GM21526 (cell line): ENCODE data around the gene ITGB4.

Experiments used
- ATAC-seq: cut with Tn5 transposase; IDR thresholded peaks from one replicate; pipeline ENCODE4 v1.9.1; 2021; ENCODE audit warnings: moderate library complexity; ENCODE audit not compliant: unreplicated experiment, low FRiP score

Gene ITGB4

DNA sequence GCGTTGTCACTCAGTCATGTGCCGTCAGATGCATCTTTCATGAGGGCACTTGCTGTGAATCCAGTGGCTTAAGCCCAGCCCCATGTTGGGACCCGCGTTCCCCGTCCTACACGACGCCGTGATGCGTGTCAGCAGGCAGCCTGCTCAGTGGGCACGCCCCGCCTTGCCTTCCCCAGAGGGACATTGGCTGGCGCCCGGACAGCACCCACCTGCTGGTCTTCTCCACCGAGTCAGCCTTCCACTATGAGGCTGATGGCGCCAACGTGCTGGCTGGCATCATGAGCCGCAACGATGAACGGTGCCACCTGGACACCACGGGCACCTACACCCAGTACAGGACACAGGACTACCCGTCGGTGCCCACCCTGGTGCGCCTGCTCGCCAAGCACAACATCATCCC is 8.8 kb downstream of the ITGB4 start:
- ATAC-seq: no peak

DNA sequence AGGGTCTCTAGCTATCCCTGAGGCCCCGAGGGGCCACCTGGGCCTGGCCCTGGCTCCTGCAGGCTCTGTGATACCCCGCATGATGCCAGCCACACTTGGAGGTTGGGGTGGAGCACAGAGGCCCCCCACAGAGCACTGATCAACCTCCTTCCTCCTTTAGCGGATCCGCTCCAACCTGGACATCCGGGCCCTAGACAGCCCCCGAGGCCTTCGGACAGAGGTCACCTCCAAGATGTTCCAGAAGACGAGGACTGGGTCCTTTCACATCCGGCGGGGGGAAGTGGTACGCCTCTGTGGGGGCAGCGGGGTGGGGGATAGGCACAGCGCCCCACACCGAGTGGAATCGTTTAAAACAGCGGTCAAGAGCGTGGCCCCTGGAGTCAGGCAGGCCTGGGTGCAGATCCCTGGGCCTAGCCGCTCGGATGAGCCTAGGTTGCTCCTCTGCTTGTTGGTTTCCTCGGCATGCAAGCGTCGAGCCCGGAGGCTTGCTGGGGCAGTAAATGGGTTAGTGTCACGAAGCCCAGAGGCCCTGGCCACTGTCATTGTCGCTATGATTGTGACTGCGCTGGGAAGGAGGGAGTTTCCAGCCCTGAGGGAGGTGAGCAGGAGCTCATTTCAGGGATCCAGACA is 9.9 kb downstream of the ITGB4 start:
- no peak for ATAC-seq

DNA sequence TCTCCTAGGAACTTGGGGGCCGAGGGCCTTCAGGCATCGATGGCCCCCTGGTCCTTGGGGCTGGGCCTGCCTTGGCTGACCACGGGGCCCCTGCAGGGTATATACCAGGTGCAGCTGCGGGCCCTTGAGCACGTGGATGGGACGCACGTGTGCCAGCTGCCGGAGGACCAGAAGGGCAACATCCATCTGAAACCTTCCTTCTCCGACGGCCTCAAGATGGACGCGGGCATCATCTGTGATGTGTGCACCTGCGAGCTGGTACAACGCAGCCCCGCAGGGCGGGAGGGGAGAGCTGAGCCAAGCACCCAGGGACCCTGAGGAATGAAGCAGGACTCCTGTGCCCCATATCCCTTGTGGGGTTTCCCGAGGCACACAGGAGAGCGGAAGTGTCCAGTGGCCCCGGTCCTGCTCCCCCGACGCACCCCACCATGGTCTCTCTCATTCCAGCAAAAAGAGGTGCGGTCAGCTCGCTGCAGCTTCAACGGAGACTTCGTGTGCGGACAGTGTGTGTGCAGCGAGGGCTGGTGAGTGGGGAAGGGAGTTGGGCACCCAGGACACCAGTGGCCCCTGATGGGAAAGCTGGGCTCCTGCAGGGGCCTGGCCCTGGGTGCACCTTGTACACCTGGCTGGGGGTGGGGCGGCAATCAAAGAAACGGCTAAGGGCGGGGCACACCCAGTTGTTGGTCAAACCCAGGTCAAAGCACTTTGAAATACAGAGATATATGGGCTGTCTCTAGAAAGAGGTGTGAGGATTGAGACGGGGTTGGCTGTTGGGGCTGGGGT is 10.6 kb downstream of the ITGB4 start:
- no peak for ATAC-seq

DNA sequence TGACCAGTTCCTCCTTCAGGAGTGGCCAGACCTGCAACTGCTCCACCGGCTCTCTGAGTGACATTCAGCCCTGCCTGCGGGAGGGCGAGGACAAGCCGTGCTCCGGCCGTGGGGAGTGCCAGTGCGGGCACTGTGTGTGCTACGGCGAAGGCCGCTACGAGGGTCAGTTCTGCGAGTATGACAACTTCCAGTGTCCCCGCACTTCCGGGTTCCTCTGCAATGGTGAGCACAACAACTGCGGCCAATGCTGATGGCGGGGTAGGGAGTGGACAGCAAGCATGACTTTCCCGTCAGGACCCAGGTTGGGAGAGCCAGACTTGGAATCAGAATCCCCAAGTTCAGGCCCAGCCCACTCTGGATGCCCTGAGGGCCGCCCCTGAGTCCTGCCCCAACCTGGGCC is 12.2 kb downstream of the ITGB4 start:
- ATAC-seq: no peak

DNA sequence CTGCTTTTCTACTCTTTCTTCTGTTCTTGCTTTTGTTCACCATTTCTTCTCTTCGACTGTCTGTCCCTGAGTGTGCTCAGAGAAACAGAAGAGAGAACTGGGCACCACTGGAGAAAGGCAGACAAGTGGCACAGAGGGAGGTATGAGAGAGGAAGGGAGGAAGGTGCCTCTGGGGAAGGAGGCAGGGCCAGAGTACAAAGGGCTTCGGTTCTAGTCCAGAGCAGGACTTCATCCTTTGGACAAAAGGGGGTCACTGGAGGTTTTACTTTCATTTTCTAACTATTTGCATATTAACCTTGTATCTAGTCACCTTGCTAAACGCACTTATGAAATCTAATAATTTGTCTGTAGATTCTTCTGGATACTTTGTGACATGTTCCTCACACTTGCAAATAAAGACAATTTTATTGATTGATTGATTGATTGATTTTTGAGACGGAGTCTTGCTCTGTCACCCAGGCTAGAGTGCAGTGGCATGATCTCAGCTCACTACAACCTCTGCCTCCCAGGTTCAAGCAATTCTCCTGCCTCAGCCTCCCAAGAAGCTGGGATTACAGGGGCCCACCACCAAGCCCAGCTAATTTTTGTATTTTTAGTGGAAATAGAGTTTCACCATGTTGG is 13.5 kb downstream of the ITGB4 start:
- ATAC-seq: no peak

DNA sequence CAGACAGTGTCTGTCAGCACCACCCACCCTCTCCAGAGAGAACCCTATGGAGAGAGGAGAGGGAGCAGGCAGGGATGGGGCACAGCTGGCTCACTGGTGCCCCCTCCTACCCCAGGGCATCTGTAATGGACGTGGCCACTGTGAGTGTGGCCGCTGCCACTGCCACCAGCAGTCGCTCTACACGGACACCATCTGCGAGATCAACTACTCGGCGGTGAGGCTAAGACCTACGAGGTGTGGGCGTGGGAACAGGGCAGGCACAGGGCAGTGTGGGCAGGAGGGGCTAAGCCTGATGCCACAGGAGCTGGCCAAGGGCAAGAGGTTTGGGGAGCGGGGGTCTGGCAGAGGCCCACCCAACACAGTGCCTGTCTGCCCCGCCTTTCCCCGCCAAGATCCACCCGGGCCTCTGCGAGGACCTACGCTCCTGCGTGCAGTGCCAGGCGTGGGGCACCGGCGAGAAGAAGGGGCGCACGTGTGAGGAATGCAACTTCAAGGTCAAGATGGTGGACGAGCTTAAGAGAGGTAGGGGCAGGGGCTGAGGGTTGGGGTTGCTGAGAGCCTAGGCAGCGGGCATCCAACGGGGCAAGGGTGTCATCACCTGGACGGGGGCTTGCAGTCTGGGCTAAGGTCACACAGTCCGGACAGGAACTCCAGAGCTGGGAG is 15.0 kb downstream of the ITGB4 start:
- no peak for ATAC-seq

DNA sequence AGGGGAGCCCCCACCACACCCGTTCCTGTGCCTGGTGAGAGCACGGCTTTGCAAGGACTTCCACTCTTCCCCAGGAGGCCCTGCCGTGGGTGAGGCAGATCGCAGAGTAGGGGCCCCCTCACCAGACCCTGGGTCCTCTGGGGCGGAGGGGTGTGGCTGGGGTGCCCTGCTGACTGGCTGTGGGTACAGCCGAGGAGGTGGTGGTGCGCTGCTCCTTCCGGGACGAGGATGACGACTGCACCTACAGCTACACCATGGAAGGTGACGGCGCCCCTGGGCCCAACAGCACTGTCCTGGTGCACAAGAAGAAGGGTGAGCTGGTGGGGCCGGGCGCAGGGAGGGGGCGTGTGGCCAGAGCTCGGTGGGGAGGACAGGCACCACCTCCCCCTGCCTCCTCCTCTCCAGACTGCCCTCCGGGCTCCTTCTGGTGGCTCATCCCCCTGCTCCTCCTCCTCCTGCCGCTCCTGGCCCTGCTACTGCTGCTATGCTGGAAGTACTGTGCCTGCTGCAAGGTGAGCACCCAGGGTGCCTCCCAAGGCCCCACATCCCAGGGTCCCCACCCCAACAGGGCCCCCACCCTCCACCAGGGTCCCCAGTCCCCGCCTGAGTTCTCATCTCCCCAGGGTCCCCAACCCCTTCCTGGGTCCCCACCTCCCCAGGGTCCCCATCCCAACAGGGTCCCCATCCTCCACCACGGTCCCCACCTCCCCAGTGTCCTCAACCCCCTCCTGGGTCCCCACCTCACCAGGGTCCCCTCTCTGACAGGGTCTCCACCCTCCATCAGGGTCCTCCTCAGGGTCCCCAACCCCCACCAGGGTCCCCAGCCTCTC is 16.1 kb downstream of the ITGB4 start:
- ATAC-seq: no peak

DNA sequence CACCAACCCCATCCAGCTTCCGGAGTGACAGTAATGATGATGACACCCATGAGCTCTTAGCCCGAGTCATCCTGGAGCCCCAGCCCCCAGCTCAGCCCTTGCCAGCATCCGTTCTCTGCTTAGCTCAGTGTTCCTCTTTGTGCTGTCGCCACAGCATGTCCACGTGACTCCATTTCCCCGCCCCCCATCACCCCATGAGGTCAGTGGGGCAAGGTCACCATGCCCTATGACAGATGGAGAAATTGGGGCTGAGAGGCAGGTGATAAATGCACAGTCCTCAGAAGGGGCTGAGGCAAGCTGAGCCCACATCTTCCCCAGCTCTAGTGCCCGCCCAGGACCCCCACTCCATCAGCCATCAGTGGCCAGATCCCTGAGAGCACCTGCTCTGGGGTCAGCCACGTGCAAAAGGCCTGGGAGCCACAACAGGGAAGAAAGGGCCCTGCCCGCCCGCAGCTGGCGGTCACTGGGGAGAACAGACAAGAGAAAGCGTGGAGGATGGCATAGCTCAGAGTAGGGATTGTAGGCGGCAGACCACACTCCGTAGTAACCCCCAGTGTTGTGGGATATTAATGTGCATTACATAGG is 17.1 kb downstream of the ITGB4 start:
- ATAC-seq: no peak

DNA sequence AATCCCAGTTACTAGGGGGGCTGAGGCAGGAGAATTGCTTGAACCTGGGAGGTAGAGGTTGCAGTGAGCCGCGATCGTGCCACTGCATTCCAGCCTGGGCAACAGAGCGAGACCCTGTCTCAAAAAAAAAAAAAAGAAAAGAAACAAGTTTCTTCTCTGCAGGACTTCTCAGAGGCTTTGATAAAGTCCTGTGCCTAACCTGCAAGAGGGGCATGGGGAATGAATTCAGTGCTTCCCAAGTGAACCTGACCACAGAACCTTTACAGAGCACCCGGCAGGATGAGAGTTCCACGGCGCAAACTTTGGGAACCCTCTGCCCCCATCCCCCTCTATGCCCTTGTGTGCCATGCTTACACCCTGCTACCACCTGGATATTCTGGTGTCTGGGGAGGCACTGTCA is 17.9 kb downstream of the ITGB4 start:
- no peak for ATAC-seq

DNA sequence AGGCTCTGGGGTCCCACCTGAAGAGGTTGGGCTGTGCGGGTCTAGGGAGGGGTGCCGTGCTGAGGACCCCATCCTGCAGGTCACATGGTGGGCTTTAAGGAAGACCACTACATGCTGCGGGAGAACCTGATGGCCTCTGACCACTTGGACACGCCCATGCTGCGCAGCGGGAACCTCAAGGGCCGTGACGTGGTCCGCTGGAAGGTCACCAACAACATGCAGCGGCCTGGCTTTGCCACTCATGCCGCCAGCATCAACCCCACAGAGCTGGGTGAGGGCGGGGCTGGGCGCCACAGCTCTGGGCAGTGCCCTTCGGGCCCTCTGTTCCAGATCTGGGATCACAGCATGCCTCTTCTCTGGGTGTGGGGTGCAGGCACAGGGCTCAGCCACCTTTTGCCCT is 18.5 kb downstream of the ITGB4 start:
- ATAC-seq: no peak

DNA sequence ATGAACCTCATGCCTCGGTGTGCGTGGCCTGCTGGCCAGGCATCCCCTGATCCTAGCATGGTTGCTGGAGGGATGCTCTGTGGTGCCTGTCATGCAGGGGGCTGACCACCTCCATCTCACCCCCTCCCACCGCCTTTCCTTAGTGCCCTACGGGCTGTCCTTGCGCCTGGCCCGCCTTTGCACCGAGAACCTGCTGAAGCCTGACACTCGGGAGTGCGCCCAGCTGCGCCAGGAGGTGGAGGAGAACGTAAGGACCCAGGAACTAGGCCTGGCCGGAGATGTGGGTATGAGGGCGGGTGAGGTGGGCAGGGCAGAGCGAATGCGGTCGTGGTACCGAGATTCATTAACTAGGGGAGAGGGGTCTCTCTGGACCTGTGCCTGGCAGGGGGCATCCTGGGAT is 19.0 kb downstream of the ITGB4 start:
- ATAC-seq: no peak

DNA sequence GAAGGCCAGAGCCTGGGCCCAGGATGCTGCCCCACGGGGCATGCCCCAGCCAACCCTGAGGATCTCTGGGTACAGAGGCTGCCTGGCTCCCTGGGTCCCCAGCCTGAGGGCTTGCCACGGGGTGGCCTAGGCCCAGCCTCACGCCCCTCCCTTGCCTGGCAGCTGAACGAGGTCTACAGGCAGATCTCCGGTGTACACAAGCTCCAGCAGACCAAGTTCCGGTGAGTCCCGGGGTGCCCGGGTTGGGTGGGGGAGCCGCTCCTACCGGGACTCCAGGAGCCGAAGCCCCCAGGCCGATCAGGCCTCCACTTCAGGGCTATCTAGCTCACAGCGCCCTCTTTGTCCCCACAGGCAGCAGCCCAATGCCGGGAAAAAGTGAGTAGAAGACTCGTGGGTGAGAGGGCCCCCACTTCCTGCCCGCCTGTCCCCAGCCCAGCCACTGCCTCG is 19.4 kb downstream of the ITGB4 start:
- no peak for ATAC-seq

DNA sequence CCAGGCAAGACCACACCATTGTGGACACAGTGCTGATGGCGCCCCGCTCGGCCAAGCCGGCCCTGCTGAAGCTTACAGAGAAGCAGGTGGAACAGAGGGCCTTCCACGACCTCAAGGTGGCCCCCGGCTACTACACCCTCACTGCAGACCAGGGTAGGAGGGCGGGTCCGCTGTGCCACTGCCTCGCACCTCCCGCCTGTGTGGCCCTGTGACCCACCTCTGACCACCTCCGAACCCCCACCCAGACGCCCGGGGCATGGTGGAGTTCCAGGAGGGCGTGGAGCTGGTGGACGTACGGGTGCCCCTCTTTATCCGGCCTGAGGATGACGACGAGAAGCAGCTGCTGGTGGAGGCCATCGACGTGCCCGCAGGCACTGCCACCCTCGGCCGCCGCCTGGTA is 21.1 kb downstream of the ITGB4 start:
- no peak for ATAC-seq

DNA sequence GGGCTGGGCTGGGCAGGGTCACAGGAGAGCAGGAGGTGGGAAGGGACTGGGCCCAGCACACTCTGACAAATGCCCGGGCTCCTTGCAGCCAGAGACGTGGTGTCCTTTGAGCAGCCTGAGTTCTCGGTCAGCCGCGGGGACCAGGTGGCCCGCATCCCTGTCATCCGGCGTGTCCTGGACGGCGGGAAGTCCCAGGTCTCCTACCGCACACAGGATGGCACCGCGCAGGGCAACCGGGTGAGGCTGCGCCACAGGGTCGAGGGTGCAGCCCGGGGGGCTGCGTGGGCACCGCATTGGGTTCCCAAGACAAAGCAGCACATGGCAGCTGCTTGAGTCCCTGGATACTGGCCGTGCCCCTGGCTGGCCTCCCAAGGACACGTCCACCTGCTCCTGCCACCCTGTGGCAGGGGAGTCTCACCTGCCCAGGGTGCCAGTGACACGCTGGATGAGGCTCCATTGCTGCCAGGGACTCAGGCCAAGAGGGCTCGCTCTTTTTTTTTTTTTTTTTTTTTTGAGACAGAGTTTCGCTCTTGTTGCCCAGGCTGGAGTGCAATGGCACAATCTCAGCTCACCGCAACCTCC is 22.5 kb downstream of the ITGB4 start:
- no peak for ATAC-seq

DNA sequence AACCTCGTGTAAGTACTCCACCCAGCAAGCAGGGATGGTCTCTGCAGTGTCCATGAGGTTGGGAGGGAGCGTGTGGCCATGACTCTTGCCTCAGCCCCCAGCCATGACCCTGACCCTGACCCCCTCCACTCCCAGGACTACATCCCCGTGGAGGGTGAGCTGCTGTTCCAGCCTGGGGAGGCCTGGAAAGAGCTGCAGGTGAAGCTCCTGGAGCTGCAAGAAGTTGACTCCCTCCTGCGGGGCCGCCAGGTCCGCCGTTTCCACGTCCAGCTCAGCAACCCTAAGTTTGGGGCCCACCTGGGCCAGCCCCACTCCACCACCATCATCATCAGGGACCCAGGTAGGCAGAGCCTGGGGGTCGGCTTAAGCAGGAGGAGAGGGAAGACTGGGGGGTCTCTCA is 27.4 kb downstream of the ITGB4 start:
- no peak for ATAC-seq

DNA sequence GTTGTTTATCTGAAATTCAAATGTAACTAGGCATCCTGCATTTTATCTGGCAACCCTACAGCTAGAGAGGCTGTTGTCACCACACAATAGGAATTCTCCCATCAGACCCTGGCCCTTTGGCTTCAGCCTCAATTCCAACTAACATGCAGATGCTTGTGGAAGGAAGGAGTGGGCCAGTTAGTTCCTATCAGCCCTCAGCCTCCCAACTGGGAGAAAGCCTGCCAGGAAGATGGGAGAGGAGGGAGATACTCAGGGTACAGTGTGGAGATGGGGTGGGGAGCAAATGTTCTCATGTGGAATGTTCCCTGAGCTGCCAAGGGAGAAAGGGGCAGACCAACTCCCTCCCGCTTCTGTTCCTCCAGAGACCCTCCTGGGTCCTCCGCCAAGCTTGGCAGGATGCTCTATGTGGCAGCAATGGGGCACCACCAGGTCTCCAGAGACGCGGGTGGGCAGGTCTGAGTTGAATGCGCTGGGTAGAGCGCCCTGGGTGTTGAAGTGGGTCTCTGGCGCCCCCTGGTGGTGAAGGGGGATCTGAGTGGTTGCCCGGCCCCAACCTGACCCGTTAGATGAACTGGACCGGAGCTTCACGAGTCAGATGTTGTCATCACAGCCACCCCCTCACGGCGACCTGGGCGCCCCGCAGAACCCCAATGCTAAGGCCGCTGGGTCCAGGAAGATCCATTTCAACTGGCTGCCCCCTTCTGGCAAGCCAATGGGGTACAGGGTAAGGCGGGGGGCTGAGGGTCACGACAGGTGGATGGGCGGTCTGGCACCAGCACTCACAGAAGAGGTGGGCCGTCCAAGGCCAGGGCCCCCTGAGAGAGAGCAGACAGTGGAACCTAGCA is 28.5 kb downstream of the ITGB4 start:
- ATAC-seq: no peak

DNA sequence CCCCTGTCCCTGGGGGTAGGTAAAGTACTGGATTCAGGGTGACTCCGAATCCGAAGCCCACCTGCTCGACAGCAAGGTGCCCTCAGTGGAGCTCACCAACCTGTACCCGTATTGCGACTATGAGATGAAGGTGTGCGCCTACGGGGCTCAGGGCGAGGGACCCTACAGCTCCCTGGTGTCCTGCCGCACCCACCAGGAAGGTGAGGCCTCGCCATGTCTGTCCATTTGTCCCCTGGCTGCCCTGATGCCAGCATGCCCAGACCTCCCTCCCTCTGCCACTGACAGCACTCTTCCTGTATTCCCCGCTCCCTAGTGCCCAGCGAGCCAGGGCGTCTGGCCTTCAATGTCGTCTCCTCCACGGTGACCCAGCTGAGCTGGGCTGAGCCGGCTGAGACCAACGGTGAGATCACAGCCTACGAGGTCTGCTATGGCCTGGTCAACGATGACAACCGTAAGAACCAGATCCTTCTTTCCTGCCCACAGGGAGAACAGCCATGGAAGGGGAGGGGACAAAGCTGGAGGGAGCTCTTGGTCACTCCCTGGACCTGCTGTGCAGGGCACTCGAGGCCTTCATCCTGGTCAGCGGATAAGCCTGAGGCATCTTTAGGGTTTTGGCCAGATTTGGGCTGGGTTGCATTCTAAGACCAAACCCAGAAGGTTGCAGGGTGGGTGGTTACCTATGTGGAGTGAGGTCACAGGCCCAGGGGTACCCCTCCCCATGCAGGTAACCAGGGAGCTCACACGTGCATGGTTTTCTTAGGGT is 29.6 kb downstream of the ITGB4 start:
- no peak for ATAC-seq
